ENCODE data around the gene CBX1.

DNA sequence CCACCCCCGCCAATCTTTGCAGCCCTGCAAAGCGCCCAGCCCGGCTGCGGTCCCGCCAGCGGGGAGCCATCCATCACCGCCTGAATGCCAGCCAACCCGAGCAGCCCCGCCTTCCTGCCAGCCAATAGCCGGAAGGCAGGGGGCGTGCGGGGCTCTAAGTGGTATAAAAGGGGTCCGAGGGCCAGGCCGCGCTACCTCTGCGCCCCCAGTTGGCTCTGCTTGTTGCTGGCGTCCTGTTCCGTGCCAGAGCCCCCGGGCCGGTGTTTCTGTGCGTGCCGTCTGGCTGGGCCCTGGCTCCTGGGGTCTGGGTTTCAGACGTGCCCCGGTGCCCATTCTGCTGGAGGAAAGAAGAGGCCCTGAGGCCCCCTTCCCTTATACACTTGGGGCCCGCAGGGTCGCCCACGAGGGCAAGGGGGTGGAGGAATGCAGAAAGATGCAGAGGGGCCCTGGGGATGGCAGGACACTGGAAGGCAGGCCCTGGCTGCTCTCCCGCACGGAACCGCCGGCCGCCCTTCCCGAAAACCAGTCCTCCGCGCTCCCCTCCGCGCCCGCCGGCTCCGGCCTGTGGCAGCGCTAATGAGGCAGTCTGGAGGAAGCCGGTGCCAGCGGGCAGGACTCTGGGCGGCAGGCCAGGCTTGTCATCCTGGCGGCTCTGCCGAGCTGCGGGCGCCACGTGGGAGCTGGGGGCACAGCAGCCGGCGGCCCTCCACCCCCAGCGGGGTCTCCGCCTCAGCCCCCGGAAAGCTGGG is 77.7 kb downstream of the CBX1 start:
- no peak for TF ChIP-seq POLR2A (IDR thresholded peaks at IDR 0.05; ENCODE audit: low read depth, low read length)
- TF ChIP-seq POLR2AphosphoS5 (IDR thresholded peaks at IDR 0.05; ENCODE audit: low read depth, low read length): no peak
- TF ChIP-seq TAF1 (IDR thresholded peaks at IDR 0.05; ENCODE audit: borderline replicate concordance, low read depth, low read length): no peak
